ENCODE measurements around the gene KCTD15. TPM values are rescaled to one million over a fixed set of nuclear protein-coding genes. Genes with fewer than 3 reads are reported as not detected.

Gene KCTD15
- total and polyA plus RNA-seq, 10 of the 15 experiments (the other 5 are each of a cell fraction or from before 2014, with no cell fraction given) = not detected

GRCh38 chr19:33769208-33769607 is 27.5 kb upstream of the KCTD15 start (continued):
- TF ChIP-seq RELA (IDR thresholded peaks at IDR 0.05; ENCODE audit: borderline replicate concordance, partially characterized antibody) = no peak

- DNase-seq (ENCODE audit: low read depth, low spot score) = no peak
- no peak overlapping the region for H3K4me3 ChIP-seq
- ChIA-PET SMC1A (ENCODE audit: uncharacterized antibody, unreplicated experiment) (interaction anchor here (1.8 to 2.0 kb wide), 2 partner anchors 338 to 339 kb away, joined by 4 to 7 read pairs; no protein-coding TSS in a partner anchor), POLR2A (no interaction called here), RAD21 (ENCODE audit: unreplicated experiment) (interaction anchor here (0.9 to 3.5 kb wide), 2 partner anchors 338 to 340 kb away, joined by 3 to 18 read pairs; no protein-coding TSS in a partner anchor), CTCF (interaction anchor here (0.8 to 4.9 kb wide), 7 partner anchors 8 to 354 kb away, joined by 3 to 40 read pairs (median 5); no protein-coding TSS in a partner anchor)
- no peaks in the 10 kb centered on the region for H3K79me2 ChIP-seq (ENCODE audit: control insufficient read depth, insufficient read depth, low read length)
- no peaks in the 10 kb centered on the region for H3K4me1 ChIP-seq (ENCODE audit: control insufficient read depth, insufficient read depth, low read length)
- H2AFZ ChIP-seq (ENCODE audit: control insufficient read depth, low read depth, low read length) = no peak overlapping the region
- no peaks in the 10 kb centered on the region for H3K9me3 ChIP-seq (replicated peaks; ENCODE audit: control insufficient read depth, insufficient read depth, low read length)
- no peak overlapping the region for H3K4me2 ChIP-seq (ENCODE audit: control insufficient read depth, insufficient read depth)
- in situ Hi-C loops (cut with MboI) = loop anchor here (5.0 to 25.0 kb wide), 2 partner anchors 348 to 533 kb away; partner anchors contain the start of gene SLC7A10
- H3K9ac ChIP-seq (ENCODE audit: control insufficient read depth, insufficient read depth, low read length) = no peak overlapping the region
- 0 out of 2 replicates have a peak, but pooled peaks cover 3% of the 10 kb centered on the region for H4K20me1 ChIP-seq (ENCODE audit: control insufficient read depth, insufficient read depth)
- H3K27ac ChIP-seq (ENCODE audit: control insufficient read depth, insufficient read depth) = no peak overlapping the region
- no TSS peak for BruUV-seq (replicated peaks)
- H3K27me3 ChIP-seq (replicated peaks in 1 of 2; ENCODE audit: control insufficient read depth in 2 of 2, insufficient read depth in 2 of 2, low read length in 1 of 2) = no peaks in the 10 kb centered on the region; a peak in 1 of 4 replicates
- intact Hi-C loops (cut with micrococcal nuclease; ENCODE audit: unreplicated experiment) = loop anchor here (5.0 kb wide), 1 partner anchor 533 kb away; no protein-coding TSS in a partner anchor
- no peak for FAIRE-seq
- 19% methylated on average over 8 of the region's 8 CpGs for WGBS (ENCODE audit: insufficient coverage, insufficient replicate concordance, low lambda C conversion rate, missing lambda C conversion rate)
- ATAC-seq = no peak
- H3K36me3 ChIP-seq (ENCODE audit: control insufficient read depth in 2 of 2, insufficient read depth in 2 of 2, low read length in 1 of 2) = no peaks in the 10 kb centered on the region
- TF ChIP-seq JUND (IDR thresholded peaks at IDR 0.05; ENCODE audit: low read depth, low read length) (no peak), CBX3 (IDR thresholded peaks at IDR 0.05; ENCODE audit: borderline replicate concordance, low read depth) (no peak), ATF3 (IDR thresholded peaks at IDR 0.05; ENCODE audit: borderline replicate concordance, extremely low read depth, low read depth, low read length) (no peak), ZBTB40 (IDR thresholded peaks at IDR 0.05; ENCODE audit: borderline replicate concordance) (no peak), BCL3 (IDR thresholded peaks at IDR 0.05; ENCODE audit: borderline replicate concordance, insufficient read depth, low read depth, low read length, poor library complexity, severe bottlenecking) (no peak), PRDM15 (CRISPR knock-in tag; IDR thresholded peaks at IDR 0.05) (no peak)
Measured at GRCh38 chr19:33770107-33770506, 26.6 kb upstream of the KCTD15 start.

All from GM12878 (cell line).